Keratinocyte (primary cell): ENCODE results near the gene ELL. TPM values are rescaled to one million over a fixed set of nuclear protein-coding genes. Genes with fewer than 3 reads are reported as not detected.

ENCODE experiments used
- DNase-seq: peaks from one replicate; pipeline ENCODE4 v3.0.0-alpha.2; 2011; ENCODE audit warnings: low read depth, missing footprints, low spot score
- FAIRE-seq: peaks from 2 replicates; lab custom pipeline; 2011; peaks lifted over from hg19 to GRCh38; lab: Jason Lieb, UNC
- H2AFZ ChIP-seq: 2 replicates; pipeline ENCODE4 v1.6.0; 2012; ENCODE audit warnings: low read length, control low read depth, inconsistent platforms; ENCODE audit not compliant: control insufficient read depth
- H3K27ac ChIP-seq: 2 replicates; pipeline ENCODE4 v1.5.1; 2011; ENCODE audit warnings: low read length; ENCODE audit not compliant: control insufficient read depth, insufficient read depth
- H3K27me3 ChIP-seq: 3 replicates; pipeline ENCODE4 v1.6.0; 2011; ENCODE audit warnings: low read length; ENCODE audit not compliant: control insufficient read depth, insufficient read depth; ENCODE audit errors: extremely low read depth
- H3K36me3 ChIP-seq, 2 experiments: 2 replicates in 1 of 2; 3 replicates in 1 of 2; pipeline ENCODE4 v1.5.1; 2011; ENCODE audit warnings: low read length in 2 of 2, mild to moderate bottlenecking in 1 of 2; ENCODE audit not compliant: control insufficient read depth in 2 of 2, insufficient read depth in 2 of 2; ENCODE audit errors: extremely low read depth in 1 of 2
- H3K4me1 ChIP-seq: 3 replicates; pipeline ENCODE4 v1.5.1; 2011; ENCODE audit warnings: low read length; ENCODE audit not compliant: control insufficient read depth, insufficient read depth; ENCODE audit errors: extremely low read depth
- H3K4me2 ChIP-seq: 3 replicates; pipeline ENCODE4 v1.6.0; 2011; ENCODE audit warnings: low read depth, low read length; ENCODE audit not compliant: control insufficient read depth, insufficient read depth; ENCODE audit errors: extremely low read depth
- H3K4me3 ChIP-seq, 3 experiments: fragments of 200-600 bp in 1 of 3; sonication (generic) in 1 of 3; 2 replicates in 2 of 3; 3 replicates in 1 of 3; pipeline ENCODE4 v1.5.1; 2011 to 2016; ENCODE audit warnings: low read length in 3 of 3, mild to moderate bottlenecking in 3 of 3, control low read depth in 2 of 3, inconsistent platforms in 1 of 3, low read depth in 1 of 3, mixed read lengths in 1 of 3, mixed run types in 1 of 3, moderate library complexity in 1 of 3; ENCODE audit not compliant: control insufficient read depth in 2 of 3, insufficient read depth in 2 of 3; ENCODE audit errors: extremely low read depth in 1 of 3
- H3K79me2 ChIP-seq: 2 replicates; pipeline ENCODE4 v1.6.0; 2012; ENCODE audit warnings: low read length; ENCODE audit not compliant: control insufficient read depth, insufficient read depth
- H3K9ac ChIP-seq: 3 replicates; pipeline ENCODE4 v1.6.0; 2011; ENCODE audit warnings: low read length; ENCODE audit not compliant: control insufficient read depth, insufficient read depth; ENCODE audit errors: extremely low read depth
- H3K9me1 ChIP-seq: 3 replicates; pipeline ENCODE4 v1.6.0; 2011; ENCODE audit warnings: low read length; ENCODE audit not compliant: control insufficient read depth, insufficient read depth; ENCODE audit errors: extremely low read depth
- H3K9me3 ChIP-seq: 2 replicates; pipeline ENCODE4 v1.5.1; 2012; ENCODE audit warnings: low read depth, low read length; ENCODE audit not compliant: control insufficient read depth
- H4K20me1 ChIP-seq: 3 replicates; pipeline ENCODE4 v1.6.0; 2011; ENCODE audit warnings: low read length; ENCODE audit not compliant: control insufficient read depth, insufficient read depth; ENCODE audit errors: extremely low read depth
- CTCF ChIP-seq, 3 experiments: IDR thresholded peaks in 1 of 3; conservative IDR thresholded peaks in 1 of 3; optimal IDR thresholded peaks in 1 of 3; 2 replicates in 2 of 3; 3 replicates in 1 of 3; pipeline versions ENCODE3 to v1.5.1; 2011; ENCODE audit warnings: low read length in 3 of 3, mild to moderate bottlenecking in 3 of 3, moderate library complexity in 2 of 3, control low read depth in 1 of 3, inconsistent platforms in 1 of 3; ENCODE audit not compliant: insufficient read depth in 2 of 3; ENCODE audit errors: extremely low read depth in 1 of 3
- EZH2 ChIP-seq: IDR thresholded peaks from one replicate; pipeline ENCODE4 v1.6.1; 2012; ENCODE audit warnings: inconsistent platforms, mild to moderate bottlenecking, low read length, moderate library complexity
- dilution Hi-C: fragments of 300-500 bp; cut with MboI; formaldehyde crosslinking; loops from one replicate; pipeline ENCODE4 v1.7.0; 2020; ENCODE audit warnings: low sequenced_read_pairs; ENCODE audit not compliant: extremely low pct_ligation_motif_present
- polyA plus RNA-seq, 5 experiments: library from polyadenylated mRNA; depleted of rRNA in 3 of 5; stranded (reverse) in 3 of 5; stranded (forward) in 1 of 5; unstranded in 1 of 5; fragments of >200 nt; gene quantifications; 1 replicate in 1 of 5; 2 replicates in 3 of 5; 3 replicates in 1 of 5; pipeline versions ENCODE4 v1.2.1 to v1.2.3, GENCODE V29; 2011 to 2012; ENCODE audit warnings: missing spikeins in 2 of 5, low read depth in 1 of 5, low replicate concordance in 1 of 5

Gene ELL
- polyA plus RNA-seq, 1 donor (not counting 4 experiments of a cell fraction or from before 2014, with no cell fraction given) = 4.4 TPM

- H3K4me3 ChIP-seq = no peak overlapping the region
- no peaks in the 10 kb centered on the region for H3K9me3 ChIP-seq
- DNase-seq = no peak
- no peak overlapping the region for H2AFZ ChIP-seq
- peaks cover 22 to 38% of the 10 kb centered on the region in 2 experiments for H3K36me3 ChIP-seq
- no peak for FAIRE-seq
- no peaks in the 10 kb centered on the region for H3K9me1 ChIP-seq
- no peak overlapping the region for H3K27ac ChIP-seq
- H4K20me1 ChIP-seq = no peaks in the 10 kb centered on the region
- H3K79me2 ChIP-seq = peaks cover 13% of the 10 kb centered on the region
- peaks cover 11% of the 10 kb centered on the region for H3K4me1 ChIP-seq
- no peak overlapping the region for H3K4me2 ChIP-seq
- no peak overlapping the region for H3K9ac ChIP-seq
- no peak for TF ChIP-seq EZH2
- no peak for TF ChIP-seq CTCF (optimal IDR thresholded peaks at IDR 0.05 in 1 of 3, IDR thresholded peaks at IDR 0.05 in 1 of 3, conservative IDR thresholded peaks at IDR 0.05 in 1 of 3; ENCODE audit: extremely low read depth in 1 of 3, insufficient read depth in 2 of 3, low read length in 3 of 3)
- H3K27me3 ChIP-seq = no peaks in the 10 kb centered on the region
- dilution Hi-C loops = no loop called here
Observed at GRCh38 chr19:18539372-18539771, 17.5 kb upstream of the ELL start.

GRCh38 chr19:18538115-18538514 is 16.2 kb upstream of the ELL start:
- H3K4me3 ChIP-seq = no peak overlapping the region
- H3K36me3 ChIP-seq = peaks cover 22 to 41% of the 10 kb centered on the region in 2 experiments
- DNase-seq (no peak), FAIRE-seq (no peak)
- no peaks in the 10 kb centered on the region for H3K9me3 ChIP-seq
- H3K4me1 ChIP-seq = peaks cover 5% of the 10 kb centered on the region
- H3K79me2 ChIP-seq = peaks cover 13% of the 10 kb centered on the region
- no peak overlapping the region for H3K4me2 ChIP-seq
- no peaks in the 10 kb centered on the region for H4K20me1 ChIP-seq
- TF ChIP-seq EZH2 (no peak), CTCF (optimal IDR thresholded peaks at IDR 0.05 in 1 of 3, IDR thresholded peaks at IDR 0.05 in 1 of 3, conservative IDR thresholded peaks at IDR 0.05 in 1 of 3; ENCODE audit: extremely low read depth in 1 of 3, insufficient read depth in 2 of 3, low read length in 3 of 3) (no peak)
- no peak overlapping the region for H3K9ac ChIP-seq
- no peaks in the 10 kb centered on the region for H3K9me1 ChIP-seq
- H2AFZ ChIP-seq = no peak overlapping the region
- no peak overlapping the region for H3K27ac ChIP-seq
- no peaks in the 10 kb centered on the region for H3K27me3 ChIP-seq
- dilution Hi-C loops = no loop called here
